DMS79 (cell line): ENCODE data around the gene CUBN.

ENCODE experiments used
- DNase-seq: peaks from one replicate; lab custom pipeline; 2025; lab: John Stamatoyannopoulos, UW

The CUBN gene

GRCh38 chr10:17129741-17130140 lies at the start of gene CUBN:
TSS of gene CUBN (minus strand) at chr10:17129811. CDS start at chr10:17129765, 46 bp downstream.
- no peak for DNase-seq

GRCh38 chr10:17179002-17179401 lies 49.4 kb upstream of the CUBN start:
- DNase-seq, result no peak

DNA sequence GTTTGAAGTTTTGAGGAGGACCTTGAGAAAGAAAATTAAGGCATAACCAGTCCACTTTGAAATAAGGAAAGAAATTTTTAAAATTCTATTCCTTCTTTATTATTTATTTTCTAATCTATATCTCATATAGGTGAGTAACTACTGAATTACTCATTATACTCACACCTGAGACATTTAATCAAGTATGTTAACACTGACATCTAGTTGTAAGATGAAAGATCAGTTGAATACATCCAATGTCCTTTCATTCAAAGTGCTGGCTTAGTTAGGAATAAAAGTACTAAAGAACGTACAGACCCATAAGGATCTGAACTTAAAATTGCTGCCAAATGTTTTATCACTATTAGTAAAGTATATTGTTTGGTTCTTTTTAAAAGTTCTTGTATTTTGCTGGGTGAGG lies 48.4 kb upstream of the CUBN start:
- no peak for DNase-seq

DNA sequence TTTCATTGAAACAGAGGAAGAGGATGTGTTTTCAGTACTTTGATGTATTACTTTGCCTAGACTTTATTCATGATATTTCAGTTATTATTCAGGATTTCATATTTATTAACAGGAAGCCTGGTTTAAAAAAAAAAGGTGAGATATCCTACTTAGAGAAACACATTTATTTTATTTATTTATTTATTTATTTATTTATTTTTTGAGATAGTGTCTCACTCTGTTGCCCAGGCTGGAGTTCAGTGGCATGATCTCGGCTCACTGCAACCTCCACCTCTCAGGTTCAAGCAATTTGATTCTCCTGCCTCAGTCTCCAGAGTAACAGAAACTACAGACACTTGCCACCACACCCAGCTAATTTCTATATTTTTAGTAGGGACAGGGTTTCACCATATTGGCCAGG lies 47.4 kb upstream of the CUBN start:
- DNase-seq, result no peak

DNA sequence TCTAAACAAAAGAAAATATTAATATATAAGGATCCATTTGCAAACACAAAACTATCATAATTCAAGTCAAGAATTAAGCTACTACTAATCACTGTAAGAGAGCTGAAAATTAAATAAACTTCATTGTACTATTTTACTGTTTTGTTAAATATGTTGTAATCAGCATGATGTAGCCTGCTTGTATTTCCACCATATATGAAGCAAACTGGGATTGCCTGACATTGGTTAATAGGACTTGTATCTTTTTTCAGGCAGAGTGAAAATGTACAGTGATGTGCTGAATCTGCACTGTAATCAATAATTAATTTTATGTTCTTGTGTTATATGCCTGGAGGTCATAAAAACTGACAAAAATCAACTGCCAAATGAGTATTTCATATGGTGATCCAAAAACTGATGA lies 46.5 kb upstream of the CUBN start:
- no peak for DNase-seq

DNA sequence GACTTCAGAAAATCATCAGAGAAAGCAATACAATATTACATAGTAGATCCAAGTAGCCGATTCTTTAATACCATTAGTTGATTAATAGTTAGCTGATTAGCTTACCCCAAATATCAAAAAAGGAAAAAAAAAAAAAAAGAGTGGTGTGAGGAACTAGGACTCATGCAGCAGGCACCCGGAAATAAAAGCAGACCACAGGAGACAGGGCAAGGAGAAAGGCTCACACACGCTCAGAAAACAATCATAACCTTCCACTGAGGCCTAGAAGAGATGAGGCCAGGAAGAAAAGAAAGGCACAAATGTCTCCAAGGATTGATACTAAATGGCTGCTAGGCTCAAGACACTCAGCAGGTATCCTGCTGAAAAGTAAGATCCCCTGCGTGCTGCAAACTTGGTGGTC lies 45.9 kb upstream of the CUBN start:
- no peak for DNase-seq

- no peak for DNase-seq
These were observed 45.0 kb upstream of the CUBN start for GRCh38 chr10:17174626-17175025.

GRCh38 chr10:17171141-17171641 lies 41.6 kb upstream of the CUBN start:
- no peak for DNase-seq

DNA sequence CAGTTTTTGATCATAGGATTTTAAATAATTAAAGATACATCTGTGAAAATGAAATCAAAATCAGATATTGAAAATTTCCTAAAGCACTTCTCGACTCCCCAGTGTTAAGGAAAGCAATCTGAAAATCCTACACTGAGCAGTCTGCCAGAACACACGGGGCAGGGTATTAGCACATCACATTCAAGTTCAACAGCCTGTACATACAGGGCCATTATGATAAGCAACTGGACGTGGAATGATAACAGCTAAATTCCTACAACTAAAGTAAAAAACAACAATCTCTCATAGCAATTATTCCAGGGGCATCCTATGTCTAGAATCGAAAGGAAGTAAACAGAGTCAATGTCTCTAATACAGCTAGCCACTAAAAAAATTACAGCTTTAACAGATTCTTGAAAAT lies 40.2 kb upstream of the CUBN start:
- DNase-seq, result no peak

DNA sequence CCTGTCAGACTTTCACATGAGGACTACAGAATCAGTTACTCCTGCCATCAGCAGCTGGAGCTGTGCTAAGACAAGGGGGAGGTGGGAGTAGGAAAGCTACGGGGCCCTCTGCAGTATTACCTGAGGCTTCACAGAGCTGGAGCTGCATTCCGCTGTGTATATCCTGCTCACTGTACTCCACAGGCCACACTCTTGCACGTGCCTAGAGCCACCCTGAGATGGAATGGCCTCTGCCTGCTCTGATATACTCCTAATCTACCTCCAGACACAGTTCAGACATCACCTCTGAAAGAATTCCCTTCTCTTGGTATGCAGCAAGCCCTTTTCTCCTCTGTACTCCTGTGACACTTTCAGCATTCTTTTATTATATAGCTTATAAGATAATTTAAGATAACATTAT lies 37.1 kb upstream of the CUBN start:
- DNase-seq, result no peak

- DNase-seq, result no peak
These were observed 33.2 kb upstream of the CUBN start for GRCh38 chr10:17162828-17163227.

- DNase-seq, result no peak
These were observed 32.2 kb upstream of the CUBN start for GRCh38 chr10:17161775-17162174.

DNA sequence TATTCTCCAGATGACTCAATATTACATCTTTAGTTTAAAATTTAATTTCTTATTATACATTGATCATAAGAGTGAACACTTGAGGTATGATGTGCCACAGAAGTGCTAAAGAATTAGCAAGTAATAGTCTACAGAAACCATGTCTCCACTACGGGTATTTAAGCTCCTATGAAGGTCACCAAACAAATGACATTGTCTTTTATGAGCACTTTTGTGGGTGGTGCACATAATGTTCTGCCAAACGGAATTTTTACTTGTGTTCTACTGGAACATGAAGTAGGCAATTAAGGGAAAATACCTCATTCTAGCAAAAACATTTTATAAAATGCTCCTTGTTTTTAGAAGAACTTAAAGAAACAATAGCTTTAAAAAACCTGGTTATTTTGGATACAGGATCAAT lies 27.4 kb upstream of the CUBN start:
- no peak for DNase-seq

- DNase-seq, result no peak
These were observed 26.2 kb upstream of the CUBN start for GRCh38 chr10:17155826-17156225.

- no peak for DNase-seq
These were observed 24.5 kb upstream of the CUBN start for GRCh38 chr10:17154116-17154515.

GRCh38 chr10:17153321-17153720 lies 23.7 kb upstream of the CUBN start:
- DNase-seq, result no peak

GRCh38 chr10:17151716-17152115 lies 22.1 kb upstream of the CUBN start:
- DNase-seq, result no peak

GRCh38 chr10:17147884-17148489 lies 18.4 kb upstream of the CUBN start:
- DNase-seq, result no peak

GRCh38 chr10:17146892-17147291 lies 17.3 kb upstream of the CUBN start:
- DNase-seq, result no peak

DNA sequence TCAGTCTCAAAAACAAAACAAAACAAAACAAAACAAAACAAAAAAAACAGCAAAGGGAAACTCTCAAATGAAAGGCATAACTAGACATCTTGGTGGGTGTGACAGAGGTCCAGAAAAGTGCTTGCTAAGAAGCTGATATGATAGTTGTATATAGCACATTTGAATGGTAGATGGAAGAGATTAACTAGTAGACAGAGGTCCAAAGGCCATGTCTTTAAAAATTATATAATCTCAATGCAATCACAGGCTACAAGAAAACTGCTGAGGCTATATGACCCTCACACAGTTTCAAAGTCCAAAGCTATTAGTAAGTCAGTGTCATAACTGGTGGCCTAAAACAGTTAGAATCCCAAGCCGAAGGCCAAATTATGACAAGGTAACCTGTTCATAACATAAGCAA lies 15.6 kb upstream of the CUBN start:
- no peak for DNase-seq

GRCh38 chr10:17144757-17145156 lies 15.1 kb upstream of the CUBN start:
- DNase-seq, result no peak

DNA sequence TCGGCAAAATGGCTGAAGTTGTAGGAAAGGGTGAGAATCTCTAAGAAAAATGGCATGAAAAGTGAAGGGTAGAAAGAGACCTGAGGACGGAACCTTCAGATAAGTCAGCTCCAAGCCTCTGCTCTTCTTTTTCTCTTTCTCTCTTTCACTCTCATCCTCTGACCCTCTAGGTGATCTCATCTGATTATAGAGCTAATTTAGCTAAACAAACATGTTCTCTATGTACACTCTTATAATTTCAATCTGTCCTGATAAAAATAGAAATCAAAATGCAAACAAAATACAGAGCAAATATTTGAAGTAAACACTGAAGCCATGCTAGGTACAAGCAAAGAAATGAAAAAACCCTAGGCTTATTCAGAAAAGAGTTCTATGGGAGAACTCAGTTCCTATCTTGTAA lies 14.4 kb upstream of the CUBN start:
- DNase-seq, result no peak

DNA sequence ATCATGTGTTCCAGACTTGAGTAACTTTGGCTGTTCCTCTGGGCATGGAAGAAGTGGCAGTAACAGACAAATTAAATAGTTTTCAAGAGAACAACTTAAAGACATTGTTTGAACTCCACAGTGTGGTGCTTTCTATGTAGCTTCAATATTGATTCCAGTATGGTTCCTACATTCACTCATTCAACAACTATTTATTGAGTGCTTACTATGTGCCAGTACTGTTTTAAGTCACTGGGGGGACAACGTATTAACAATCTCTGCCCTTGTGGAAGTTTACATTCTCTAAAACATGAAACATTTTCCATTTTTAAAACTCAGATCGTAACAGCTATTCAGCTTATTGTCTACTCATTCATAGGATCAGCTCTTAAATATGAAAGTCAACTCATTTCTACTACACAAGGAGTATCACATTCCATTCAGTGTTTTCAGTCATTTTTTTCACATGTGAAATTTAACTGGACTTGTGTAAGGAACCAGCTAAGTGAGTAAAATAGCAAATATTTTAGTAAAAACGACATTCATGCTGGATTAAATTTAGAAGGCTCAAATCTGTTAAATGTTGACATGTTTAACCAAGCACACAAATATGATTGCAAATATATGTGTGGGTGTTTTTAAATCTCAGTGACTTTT lies 13.6 kb upstream of the CUBN start:
- DNase-seq, result no peak
